ENCODE data around the gene PWWP2A. TPM values are rescaled to one million over a fixed set of nuclear protein-coding genes. Genes with fewer than 3 reads are reported as not detected.

PWWP2A gene
- total and polyA plus RNA-seq, 12 donors = 7.0 to 32.9 (median 22.9) TPM

DNA sequence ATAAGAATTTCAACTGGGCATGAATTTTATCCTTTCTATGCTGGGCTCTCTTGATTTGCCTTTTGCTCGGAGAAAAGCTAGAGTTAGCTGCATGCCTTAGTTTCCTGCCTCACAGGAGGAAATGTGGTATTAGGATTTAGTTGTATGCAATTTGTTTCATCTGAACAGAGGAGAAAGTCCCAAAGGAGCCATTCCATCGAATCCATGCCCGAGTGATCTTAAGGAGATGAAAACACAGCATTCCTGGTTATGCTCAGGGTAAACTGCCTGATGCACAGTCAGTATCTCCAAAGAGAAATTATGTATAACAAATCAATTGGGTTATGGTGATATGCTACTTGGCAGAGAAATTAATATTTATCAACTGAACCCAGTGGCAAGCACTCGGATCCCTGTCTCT, 59.2 kb downstream of the PWWP2A start:
- H3K36me3 ChIP-seq (replicated peaks in 1 of 2) = peaks cover 0 to 37% of the 10 kb centered on the region in 2 donors
- TF ChIP-seq POLR2A (IDR thresholded peaks at IDR 0.05) = no peak
- TF ChIP-seq, protein P1, sequence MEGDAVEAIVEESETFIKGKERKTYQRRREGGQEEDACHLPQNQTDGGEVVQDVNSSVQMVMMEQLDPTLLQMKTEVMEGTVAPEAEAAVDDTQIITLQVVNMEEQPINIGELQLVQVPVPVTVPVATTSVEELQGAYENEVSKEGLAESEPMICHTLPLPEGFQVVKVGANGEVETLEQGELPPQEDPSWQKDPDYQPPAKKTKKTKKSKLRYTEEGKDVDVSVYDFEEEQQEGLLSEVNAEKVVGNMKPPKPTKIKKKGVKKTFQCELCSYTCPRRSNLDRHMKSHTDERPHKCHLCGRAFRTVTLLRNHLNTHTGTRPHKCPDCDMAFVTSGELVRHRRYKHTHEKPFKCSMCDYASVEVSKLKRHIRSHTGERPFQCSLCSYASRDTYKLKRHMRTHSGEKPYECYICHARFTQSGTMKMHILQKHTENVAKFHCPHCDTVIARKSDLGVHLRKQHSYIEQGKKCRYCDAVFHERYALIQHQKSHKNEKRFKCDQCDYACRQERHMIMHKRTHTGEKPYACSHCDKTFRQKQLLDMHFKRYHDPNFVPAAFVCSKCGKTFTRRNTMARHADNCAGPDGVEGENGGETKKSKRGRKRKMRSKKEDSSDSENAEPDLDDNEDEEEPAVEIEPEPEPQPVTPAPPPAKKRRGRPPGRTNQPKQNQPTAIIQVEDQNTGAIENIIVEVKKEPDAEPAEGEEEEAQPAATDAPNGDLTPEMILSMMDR (IDR thresholded peaks at IDR 0.05) = no peak
- no peak overlapping the region for H3K4me3 ChIP-seq
- no peak overlapping the region for H3K27ac ChIP-seq
- H3K27me3 ChIP-seq = no peaks in the 10 kb centered on the region
- 90 to 97% (median 93%) methylated on average over 4 of the region's 4 CpGs for WGBS, 4 donors
- no peaks in the 10 kb centered on the region for H3K9me3 ChIP-seq (replicated peaks in 1 of 3)
- no peak for DNase-seq
- intact Hi-C loops (cut with DNase I) = no loop called here
- H3K4me1 ChIP-seq (replicated peaks in 1 of 2) = peaks cover 0 to 7% of the 10 kb centered on the region in 2 donors

- TF ChIP-seq, protein P1 (IDR thresholded peaks at IDR 0.05) = no peak
- no peak for TF ChIP-seq POLR2A (IDR thresholded peaks at IDR 0.05)
- 93 to 95% (median 94%) methylated on average over 4 of the region's 4 CpGs for WGBS, 4 donors
- DNase-seq = no peak
- no peak overlapping the region for H3K27ac ChIP-seq
- intact Hi-C loops (cut with DNase I) = no loop called here
- H3K4me1 ChIP-seq (replicated peaks in 1 of 2) = no peaks in the 10 kb centered on the region
- peaks cover 0 to 36% of the 10 kb centered on the region in 2 donors for H3K36me3 ChIP-seq (replicated peaks in 1 of 2)
- no peaks in the 10 kb centered on the region for H3K9me3 ChIP-seq (replicated peaks in 1 of 3)
- H3K27me3 ChIP-seq = no peaks in the 10 kb centered on the region
- no peak overlapping the region for H3K4me3 ChIP-seq
These were observed 62.0 kb downstream of the PWWP2A start for GRCh38 chr5:160057256-160057655.

DNA sequence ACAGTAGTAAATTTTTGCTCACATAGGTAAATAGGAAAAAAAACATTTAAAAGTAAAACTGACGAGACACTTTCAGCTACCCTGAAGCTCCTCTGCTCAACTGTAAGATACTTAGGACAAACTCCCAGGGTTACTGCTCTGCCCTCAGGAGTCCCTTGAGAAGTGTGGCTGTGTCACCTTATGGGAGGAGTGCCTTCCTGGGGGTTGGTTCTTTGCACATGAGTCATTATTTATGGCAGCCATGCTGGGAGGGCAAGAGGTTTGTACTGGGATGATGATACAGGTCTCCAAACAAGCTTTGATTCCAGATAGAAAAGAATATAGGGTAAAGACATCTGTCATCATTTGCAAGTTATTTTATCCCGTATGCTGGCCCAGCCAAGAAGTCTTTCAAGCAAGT, 64.4 kb downstream of the PWWP2A start:
- Histone ChIP-seq H3K4me1 (replicated peaks in 1 of 2) (no peaks in the 10 kb centered on the region), H3K9me3 (replicated peaks in 1 of 3) (no peaks in the 10 kb centered on the region), H3K36me3 (replicated peaks in 1 of 2) (peaks cover 0 to 49% of the 10 kb centered on the region in 2 donors), H3K27me3 (no peaks in the 10 kb centered on the region), H3K27ac (no peak overlapping the region), H3K4me3 (no peak overlapping the region)
- DNase-seq = no peak
- intact Hi-C loops (cut with DNase I) = no loop called here
- TF ChIP-seq, protein P1 (IDR thresholded peaks at IDR 0.05) = no peak
- no peak for TF ChIP-seq POLR2A (IDR thresholded peaks at IDR 0.05)
- 91 to 98% (median 94%) methylated on average over 2 of the region's 2 CpGs for WGBS, 4 donors

DNA sequence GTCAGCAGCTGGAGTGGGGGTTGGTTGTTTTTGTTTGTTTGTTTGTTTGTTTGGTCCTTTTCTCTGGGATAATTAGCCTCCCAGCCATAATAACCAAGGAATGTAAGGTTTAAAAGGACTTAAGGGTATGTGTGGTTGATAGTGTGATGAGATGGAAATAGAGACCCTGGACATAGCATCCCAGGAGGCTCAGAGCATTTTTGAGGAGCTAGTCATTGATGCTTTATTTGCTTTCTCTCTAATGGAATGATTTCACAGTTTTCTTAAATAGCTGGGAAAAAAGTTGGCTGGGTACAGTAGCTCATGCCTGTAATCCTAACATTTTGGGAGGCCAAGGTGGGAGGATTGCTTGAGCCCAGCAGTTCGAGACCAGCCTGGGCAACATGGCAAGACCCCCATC, 65.2 kb downstream of the PWWP2A start:
- intact Hi-C loops (cut with DNase I) = no loop called here
- Histone ChIP-seq H3K27ac (no peak overlapping the region), H3K4me1 (replicated peaks in 1 of 2) (no peaks in the 10 kb centered on the region), H3K4me3 (no peak overlapping the region), H3K27me3 (no peaks in the 10 kb centered on the region), H3K9me3 (replicated peaks in 1 of 3) (no peaks in the 10 kb centered on the region), H3K36me3 (replicated peaks in 1 of 2) (peaks cover 0 to 52% of the 10 kb centered on the region in 2 donors)
- 100% methylated on average over 1 of the region's 1 CpG for WGBS, 4 donors
- no peak for DNase-seq
- TF ChIP-seq, protein P1 (IDR thresholded peaks at IDR 0.05) = no peak
- no peak for TF ChIP-seq POLR2A (IDR thresholded peaks at IDR 0.05)

Measured in adrenal gland (tissue), 12 donors.